K562 (cell line): ENCODE results near the gene ATP5F1D. TPM values are rescaled to one million over a fixed set of nuclear protein-coding genes. Genes with fewer than 3 reads are reported as not detected.

Experiments used
- ARNT ChIP-seq, 2 experiments: fragments of 450-650 bp; IDR thresholded peaks; 2 replicates each; pipeline ENCODE4 v1.6.1; 2016; ENCODE audit warnings: mild to moderate bottlenecking in 1 of 2
- EGR1 ChIP-seq: fragments of 450-650 bp; conservative IDR thresholded peaks from 2 replicates; pipeline ENCODE4 v1.6.1; 2017; ENCODE audit warnings: mild to moderate bottlenecking
- FUS ChIP-seq: fragments of 200-400 bp; formaldehyde crosslinking; optimal IDR thresholded peaks from 2 replicates; pipeline ENCODE3; 2017; ENCODE audit warnings: low read depth, low read length
- MAZ ChIP-seq, 2 experiments: fragments of 450-650 bp in 1 of 2; sonication (generic) in 1 of 2; formaldehyde crosslinking; IDR thresholded peaks in 1 of 2; conservative IDR thresholded peaks in 1 of 2; 2 replicates each; pipeline versions ENCODE4 v1.4.0 to v1.5.0; 2020; ENCODE audit warnings: mild to moderate bottlenecking in 1 of 2, missing genetic modification reagents in 1 of 2
- POLR2G ChIP-seq: fragments of 200-400 bp; formaldehyde crosslinking; IDR thresholded peaks from 2 replicates; pipeline ENCODE4 v1.6.1; 2017; ENCODE audit warnings: low read depth, mild to moderate bottlenecking, antibody characterized with exemption, low read length, moderate library complexity
- RB1 ChIP-seq: fragments of 450-650 bp; IDR thresholded peaks from 2 replicates; pipeline ENCODE4 v1.6.1; 2017; ENCODE audit warnings: low read depth, mild to moderate bottlenecking
- TCFL5 ChIP-seq: fragments of 250-450 bp; sonication (Bioruptor Pico); conservative IDR thresholded peaks from 2 replicates; pipeline ENCODE4 v1.6.1; 2021; ENCODE audit warnings: mild to moderate bottlenecking, moderate library complexity, matching md5 sums
- polyA plus RNA-seq, 8 experiments: library from polyadenylated mRNA; depleted of rRNA in 4 of 8; stranded (reverse) in 5 of 8; unstranded in 3 of 8; fragments of >200 nt; fragmentation: Nextera tagmentation in 2 of 8; fragmentation: Illumina TruSeq in 1 of 8; extraction: Ambion mirVana in 2 of 8; extraction: Trizol in 1 of 8; gene quantifications; 2 replicates each; pipeline versions ENCODE4 v1.2.1 to v1.2.3, GENCODE V29; 2011 to 2014; ENCODE audit warnings: inconsistent platforms in 1 of 8, missing spikeins in 1 of 8
- total RNA-seq, 7 experiments: library from RNA; depleted of rRNA in 6 of 7; stranded (reverse); fragments of >200 nt in 6 of 7; fragmentation: Illumina TruSeq in 2 of 7; extraction: Trizol in 2 of 7; gene quantifications; 2 replicates each; pipeline versions ENCODE4 v1.2.1 to v1.2.3, GENCODE V29; 2011 to 2021; ENCODE audit warnings: low replicate concordance in 1 of 7
- TF ChIP-seq, protein P1 (sequence below): fragments of 150-350 bp; IDR thresholded peaks from 2 replicates; pipeline ENCODE4 v1.6.1; 2014; ENCODE audit warnings: low read depth, mild to moderate bottlenecking, low read length, borderline replicate concordance
- TF ChIP-seq, protein P2 (sequence below): sonication (generic); formaldehyde crosslinking; IDR thresholded peaks from 2 replicates; pipeline ENCODE4 v1.8.0; 2022; ENCODE audit warnings: missing genetic modification reagents, mild to moderate bottlenecking, moderate library complexity, borderline replicate concordance
- TF ChIP-seq, protein P3 (sequence below): sonication (generic); formaldehyde crosslinking; IDR thresholded peaks from 2 replicates; pipeline ENCODE4 v1.5.0; 2020; ENCODE audit warnings: missing genetic modification reagents
- TF ChIP-seq, protein P4 (sequence below): fragments of 250-450 bp; sonication (Bioruptor Pico); IDR thresholded peaks from 2 replicates; pipeline ENCODE4 v1.5.0; 2021; ENCODE audit warnings: mild to moderate bottlenecking, borderline replicate concordance
- TF ChIP-seq, protein P5 (sequence below): conservative IDR thresholded peaks from 2 replicates; pipeline ENCODE4 v1.6.1; 2011; ENCODE audit warnings: low read depth, mild to moderate bottlenecking, low read length; ENCODE audit not compliant: control insufficient read depth
- TF ChIP-seq, protein P6 (sequence below), 2 experiments: IDR thresholded peaks; 2 replicates each; pipeline ENCODE4 v1.6.1; 2011; ENCODE audit warnings: borderline replicate concordance in 1 of 2, control low read depth in 1 of 2, low read depth in 1 of 2, low read length in 1 of 2, mild to moderate bottlenecking in 1 of 2, mixed read lengths in 1 of 2, moderate library complexity in 1 of 2; ENCODE audit not compliant: insufficient read depth in 1 of 2, insufficient read length in 1 of 2, poor library complexity in 1 of 2, severe bottlenecking in 1 of 2; ENCODE audit errors: extremely low read depth in 1 of 2

Gene ATP5F1D
- total and polyA plus RNA-seq, 9 of the 15 experiments (the other 6 are each of a cell fraction or from before 2014, with no cell fraction given): 3.9 to 409 (median 36.8) TPM

DNA sequence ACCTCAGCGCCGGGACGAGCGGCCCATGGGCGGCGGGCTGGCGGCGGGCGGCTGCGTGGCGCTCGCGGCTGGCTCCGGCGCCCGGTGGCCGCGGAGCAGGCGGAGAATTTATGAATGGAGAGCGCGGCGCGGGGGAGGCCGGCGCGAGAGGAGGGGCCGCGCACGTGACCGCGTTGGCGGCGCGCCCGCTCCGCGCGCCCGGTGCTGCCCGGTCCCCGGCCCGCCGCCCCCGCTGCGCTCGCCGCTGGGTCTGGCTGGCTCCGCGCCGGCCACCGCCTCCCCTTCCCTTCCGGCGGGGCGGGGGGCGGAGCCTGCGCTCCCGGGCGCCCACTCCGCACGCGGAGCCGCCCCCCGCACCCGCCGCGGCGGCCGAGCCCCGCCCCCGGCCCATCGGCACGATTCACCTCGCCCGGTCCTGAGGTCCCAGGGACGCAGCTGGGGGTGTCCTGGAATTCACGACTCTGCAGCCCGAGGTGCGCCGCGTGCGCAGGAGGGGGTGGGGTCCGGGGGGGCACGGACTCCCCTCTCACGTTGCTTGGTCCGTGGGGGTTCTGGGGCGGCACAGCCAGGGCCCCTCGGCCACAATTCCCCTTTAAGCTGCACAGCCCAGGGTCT lies 3.7 kb upstream of the ATP5F1D start, which contains the start of gene CBARP (continued):
- TF ChIP-seq, protein P1, sequence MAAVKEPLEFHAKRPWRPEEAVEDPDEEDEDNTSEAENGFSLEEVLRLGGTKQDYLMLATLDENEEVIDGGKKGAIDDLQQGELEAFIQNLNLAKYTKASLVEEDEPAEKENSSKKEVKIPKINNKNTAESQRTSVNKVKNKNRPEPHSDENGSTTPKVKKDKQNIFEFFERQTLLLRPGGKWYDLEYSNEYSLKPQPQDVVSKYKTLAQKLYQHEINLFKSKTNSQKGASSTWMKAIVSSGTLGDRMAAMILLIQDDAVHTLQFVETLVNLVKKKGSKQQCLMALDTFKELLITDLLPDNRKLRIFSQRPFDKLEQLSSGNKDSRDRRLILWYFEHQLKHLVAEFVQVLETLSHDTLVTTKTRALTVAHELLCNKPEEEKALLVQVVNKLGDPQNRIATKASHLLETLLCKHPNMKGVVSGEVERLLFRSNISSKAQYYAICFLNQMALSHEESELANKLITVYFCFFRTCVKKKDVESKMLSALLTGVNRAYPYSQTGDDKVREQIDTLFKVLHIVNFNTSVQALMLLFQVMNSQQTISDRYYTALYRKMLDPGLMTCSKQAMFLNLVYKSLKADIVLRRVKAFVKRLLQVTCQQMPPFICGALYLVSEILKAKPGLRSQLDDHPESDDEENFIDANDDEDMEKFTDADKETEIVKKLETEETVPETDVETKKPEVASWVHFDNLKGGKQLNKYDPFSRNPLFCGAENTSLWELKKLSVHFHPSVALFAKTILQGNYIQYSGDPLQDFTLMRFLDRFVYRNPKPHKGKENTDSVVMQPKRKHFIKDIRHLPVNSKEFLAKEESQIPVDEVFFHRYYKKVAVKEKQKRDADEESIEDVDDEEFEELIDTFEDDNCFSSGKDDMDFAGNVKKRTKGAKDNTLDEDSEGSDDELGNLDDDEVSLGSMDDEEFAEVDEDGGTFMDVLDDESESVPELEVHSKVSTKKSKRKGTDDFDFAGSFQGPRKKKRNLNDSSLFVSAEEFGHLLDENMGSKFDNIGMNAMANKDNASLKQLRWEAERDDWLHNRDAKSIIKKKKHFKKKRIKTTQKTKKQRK: no peak
- TF ChIP-seq, protein P2, sequence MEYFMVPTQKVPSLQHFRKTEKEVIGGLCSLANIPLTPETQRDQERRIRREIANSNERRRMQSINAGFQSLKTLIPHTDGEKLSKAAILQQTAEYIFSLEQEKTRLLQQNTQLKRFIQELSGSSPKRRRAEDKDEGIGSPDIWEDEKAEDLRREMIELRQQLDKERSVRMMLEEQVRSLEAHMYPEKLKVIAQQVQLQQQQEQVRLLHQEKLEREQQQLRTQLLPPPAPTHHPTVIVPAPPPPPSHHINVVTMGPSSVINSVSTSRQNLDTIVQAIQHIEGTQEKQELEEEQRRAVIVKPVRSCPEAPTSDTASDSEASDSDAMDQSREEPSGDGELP (CRISPR knock-in tag): peak; percentile 19; the same call in 1 of the 2 replicates
- TF ChIP-seq, protein P3, sequence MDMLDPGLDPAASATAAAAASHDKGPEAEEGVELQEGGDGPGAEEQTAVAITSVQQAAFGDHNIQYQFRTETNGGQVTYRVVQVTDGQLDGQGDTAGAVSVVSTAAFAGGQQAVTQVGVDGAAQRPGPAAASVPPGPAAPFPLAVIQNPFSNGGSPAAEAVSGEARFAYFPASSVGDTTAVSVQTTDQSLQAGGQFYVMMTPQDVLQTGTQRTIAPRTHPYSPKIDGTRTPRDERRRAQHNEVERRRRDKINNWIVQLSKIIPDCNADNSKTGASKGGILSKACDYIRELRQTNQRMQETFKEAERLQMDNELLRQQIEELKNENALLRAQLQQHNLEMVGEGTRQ (CRISPR knock-in tag): peak; percentile 64
- no peak for TF ChIP-seq ARNT (IDR thresholded peaks at IDR 0.05)
- TF ChIP-seq EGR1: 0 out of 2 replicates have a peak, but pooled peaks have one; percentile 12
- 0 out of 4 replicates have a peak, but pooled peaks of 1 of the 2 experiments have one; percentile 18 for TF ChIP-seq MAZ (CRISPR knock-in tag; conservative IDR thresholded peaks at IDR 0.05 in 1 of 2, IDR thresholded peaks at IDR 0.05 in 1 of 2)
- TF ChIP-seq, protein P4, sequence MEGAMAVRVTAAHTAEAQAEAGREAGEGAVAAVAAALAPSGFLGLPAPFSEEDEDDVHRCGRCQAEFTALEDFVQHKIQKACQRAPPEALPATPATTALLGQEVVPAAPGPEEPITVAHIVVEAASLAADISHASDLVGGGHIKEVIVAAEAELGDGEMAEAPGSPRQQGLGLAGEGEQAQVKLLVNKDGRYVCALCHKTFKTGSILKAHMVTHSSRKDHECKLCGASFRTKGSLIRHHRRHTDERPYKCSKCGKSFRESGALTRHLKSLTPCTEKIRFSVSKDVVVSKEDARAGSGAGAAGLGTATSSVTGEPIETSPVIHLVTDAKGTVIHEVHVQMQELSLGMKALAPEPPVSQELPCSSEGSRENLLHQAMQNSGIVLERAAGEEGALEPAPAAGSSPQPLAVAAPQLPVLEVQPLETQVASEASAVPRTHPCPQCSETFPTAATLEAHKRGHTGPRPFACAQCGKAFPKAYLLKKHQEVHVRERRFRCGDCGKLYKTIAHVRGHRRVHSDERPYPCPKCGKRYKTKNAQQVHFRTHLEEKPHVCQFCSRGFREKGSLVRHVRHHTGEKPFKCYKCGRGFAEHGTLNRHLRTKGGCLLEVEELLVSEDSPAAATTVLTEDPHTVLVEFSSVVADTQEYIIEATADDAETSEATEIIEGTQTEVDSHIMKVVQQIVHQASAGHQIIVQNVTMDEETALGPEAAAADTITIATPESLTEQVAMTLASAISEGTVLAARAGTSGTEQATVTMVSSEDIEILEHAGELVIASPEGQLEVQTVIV (CRISPR knock-in tag): no peak
- peak; percentile 27; the same call in 1 of the 2 replicates for TF ChIP-seq POLR2G
- no peak for TF ChIP-seq TCFL5 (CRISPR knock-in tag)
- no peak for TF ChIP-seq FUS
- TF ChIP-seq, protein P5, sequence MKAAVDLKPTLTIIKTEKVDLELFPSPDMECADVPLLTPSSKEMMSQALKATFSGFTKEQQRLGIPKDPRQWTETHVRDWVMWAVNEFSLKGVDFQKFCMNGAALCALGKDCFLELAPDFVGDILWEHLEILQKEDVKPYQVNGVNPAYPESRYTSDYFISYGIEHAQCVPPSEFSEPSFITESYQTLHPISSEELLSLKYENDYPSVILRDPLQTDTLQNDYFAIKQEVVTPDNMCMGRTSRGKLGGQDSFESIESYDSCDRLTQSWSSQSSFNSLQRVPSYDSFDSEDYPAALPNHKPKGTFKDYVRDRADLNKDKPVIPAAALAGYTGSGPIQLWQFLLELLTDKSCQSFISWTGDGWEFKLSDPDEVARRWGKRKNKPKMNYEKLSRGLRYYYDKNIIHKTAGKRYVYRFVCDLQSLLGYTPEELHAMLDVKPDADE: peak; percentile 30; the same call in 1 of the 2 replicates
- TF ChIP-seq, protein P6, sequence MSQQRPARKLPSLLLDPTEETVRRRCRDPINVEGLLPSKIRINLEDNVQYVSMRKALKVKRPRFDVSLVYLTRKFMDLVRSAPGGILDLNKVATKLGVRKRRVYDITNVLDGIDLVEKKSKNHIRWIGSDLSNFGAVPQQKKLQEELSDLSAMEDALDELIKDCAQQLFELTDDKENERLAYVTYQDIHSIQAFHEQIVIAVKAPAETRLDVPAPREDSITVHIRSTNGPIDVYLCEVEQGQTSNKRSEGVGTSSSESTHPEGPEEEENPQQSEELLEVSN (IDR thresholded peaks at IDR 0.05; ENCODE audit: borderline replicate concordance in 1 of 2, extremely low read depth in 1 of 2, insufficient read depth in 1 of 2, insufficient read length in 1 of 2, low read depth in 1 of 2, low read length in 1 of 2, poor library complexity in 1 of 2, severe bottlenecking in 1 of 2): peak in 1 of 2 experiments; percentile 50
- peak; percentile 74 for TF ChIP-seq RB1
